ENCODE measurements around the gene RDH16. TPM values are rescaled to one million over a fixed set of nuclear protein-coding genes. Genes with fewer than 3 reads are reported as not detected.
A peak's percentile ranks its signal among the peaks of the same experiment; 100 is the strongest.

RDH16 gene
- total and polyA plus RNA-seq, 2 donors from 2014 or later: 0.15 to 0.41 TPM

- Histone ChIP-seq H3K9me3 (ENCODE audit: control insufficient read depth in 2 of 3, insufficient read depth in 1 of 3, low read length in 3 of 3) (no peaks in the 10 kb centered on the region), H3K9ac (ENCODE audit: low read length in 3 of 3) (no peak overlapping the region), H3K36me3 (ENCODE audit: control insufficient read depth in 2 of 3, insufficient read depth in 3 of 3, low read length in 3 of 3) (no peaks in the 10 kb centered on the region), H3K4me3 (ENCODE audit: low read length in 3 of 3) (no peak overlapping the region), H3K27ac (ENCODE audit: low read depth in 2 of 2, low read length in 2 of 2) (no peak overlapping the region), H3K4me1 (ENCODE audit: control insufficient read depth in 2 of 3, insufficient read depth in 2 of 3, low read depth in 1 of 3, low read length in 3 of 3) (no peaks in the 10 kb centered on the region), H3K27me3 (ENCODE audit: control insufficient read depth, insufficient read depth, low read length) (no peaks in the 10 kb centered on the region)
- DNase-seq: peak in 1 of 5 donors; percentile 15
- FAIRE-seq: no peak
- intact Hi-C loops (cut with DNase I): no loop called here
- TF ChIP-seq, protein P1, sequence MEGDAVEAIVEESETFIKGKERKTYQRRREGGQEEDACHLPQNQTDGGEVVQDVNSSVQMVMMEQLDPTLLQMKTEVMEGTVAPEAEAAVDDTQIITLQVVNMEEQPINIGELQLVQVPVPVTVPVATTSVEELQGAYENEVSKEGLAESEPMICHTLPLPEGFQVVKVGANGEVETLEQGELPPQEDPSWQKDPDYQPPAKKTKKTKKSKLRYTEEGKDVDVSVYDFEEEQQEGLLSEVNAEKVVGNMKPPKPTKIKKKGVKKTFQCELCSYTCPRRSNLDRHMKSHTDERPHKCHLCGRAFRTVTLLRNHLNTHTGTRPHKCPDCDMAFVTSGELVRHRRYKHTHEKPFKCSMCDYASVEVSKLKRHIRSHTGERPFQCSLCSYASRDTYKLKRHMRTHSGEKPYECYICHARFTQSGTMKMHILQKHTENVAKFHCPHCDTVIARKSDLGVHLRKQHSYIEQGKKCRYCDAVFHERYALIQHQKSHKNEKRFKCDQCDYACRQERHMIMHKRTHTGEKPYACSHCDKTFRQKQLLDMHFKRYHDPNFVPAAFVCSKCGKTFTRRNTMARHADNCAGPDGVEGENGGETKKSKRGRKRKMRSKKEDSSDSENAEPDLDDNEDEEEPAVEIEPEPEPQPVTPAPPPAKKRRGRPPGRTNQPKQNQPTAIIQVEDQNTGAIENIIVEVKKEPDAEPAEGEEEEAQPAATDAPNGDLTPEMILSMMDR (IDR thresholded peaks at IDR 0.05; ENCODE audit: borderline replicate concordance, extremely low read depth, insufficient read depth): no peak
Measured at GRCh38 chr12:56929780-56930179, 27.6 kb downstream of the RDH16 start.

- no peaks in the 10 kb centered on the region for H3K27me3 ChIP-seq (ENCODE audit: control insufficient read depth, insufficient read depth, low read length)
- no peaks in the 10 kb centered on the region for H3K4me1 ChIP-seq (ENCODE audit: control insufficient read depth in 2 of 3, insufficient read depth in 2 of 3, low read depth in 1 of 3, low read length in 3 of 3)
- H3K4me3 ChIP-seq (ENCODE audit: low read length in 3 of 3): no peak overlapping the region
- no peak overlapping the region for H3K27ac ChIP-seq (ENCODE audit: low read depth in 2 of 2, low read length in 2 of 2)
- FAIRE-seq (no peak), DNase-seq (peak in 2 of 5 donors; percentile 21 to 36)
- TF ChIP-seq, protein P1 (IDR thresholded peaks at IDR 0.05; ENCODE audit: borderline replicate concordance, extremely low read depth, insufficient read depth): no peak
- no peaks in the 10 kb centered on the region for H3K9me3 ChIP-seq (ENCODE audit: control insufficient read depth in 2 of 3, insufficient read depth in 1 of 3, low read length in 3 of 3)
- no peak overlapping the region for H3K9ac ChIP-seq (ENCODE audit: low read length in 3 of 3)
- intact Hi-C loops (cut with DNase I): no loop called here
- H3K36me3 ChIP-seq (ENCODE audit: control insufficient read depth in 2 of 3, insufficient read depth in 3 of 3, low read length in 3 of 3): no peaks in the 10 kb centered on the region
Measured at GRCh38 chr12:56928262-56928661, 29.1 kb downstream of the RDH16 start.

DNA sequence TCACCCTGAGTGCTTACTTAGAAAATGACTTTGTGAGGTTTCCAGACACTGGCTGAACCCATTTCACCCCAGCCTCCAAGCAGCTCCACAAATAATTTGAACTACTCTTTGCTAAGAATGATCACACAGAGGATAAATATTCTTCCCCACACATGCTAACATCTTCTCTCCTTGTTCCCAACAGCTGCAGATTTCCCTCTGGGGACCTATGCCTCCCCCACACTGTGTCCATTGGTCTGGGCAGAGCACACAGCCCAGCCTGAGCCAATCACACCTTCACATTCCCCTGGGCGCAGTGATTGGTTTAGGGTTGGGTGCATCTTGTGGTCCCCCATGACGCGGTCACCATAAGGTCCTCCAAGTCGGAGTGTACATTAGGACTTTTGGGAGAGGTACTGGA is 30.1 kb downstream of the RDH16 start:
- Histone ChIP-seq H3K4me1 (ENCODE audit: control insufficient read depth in 2 of 3, insufficient read depth in 2 of 3, low read depth in 1 of 3, low read length in 3 of 3) (no peaks in the 10 kb centered on the region), H3K27me3 (ENCODE audit: control insufficient read depth, insufficient read depth, low read length) (no peaks in the 10 kb centered on the region), H3K9ac (ENCODE audit: low read length in 3 of 3) (no peak overlapping the region), H3K9me3 (ENCODE audit: control insufficient read depth in 2 of 3, insufficient read depth in 1 of 3, low read length in 3 of 3) (no peaks in the 10 kb centered on the region), H3K4me3 (ENCODE audit: low read length in 3 of 3) (no peak overlapping the region), H3K27ac (ENCODE audit: low read depth in 2 of 2, low read length in 2 of 2) (no peak overlapping the region), H3K36me3 (ENCODE audit: control insufficient read depth in 2 of 3, insufficient read depth in 3 of 3, low read length in 3 of 3) (no peaks in the 10 kb centered on the region)
- DNase-seq (no peak), FAIRE-seq (no peak)
- intact Hi-C loops (cut with DNase I): no loop called here
- TF ChIP-seq, protein P1 (IDR thresholded peaks at IDR 0.05; ENCODE audit: borderline replicate concordance, extremely low read depth, insufficient read depth): no peak

GRCh38 chr12:56922031-56922430 is 35.4 kb downstream of the RDH16 start:
- intact Hi-C loops (cut with DNase I): no loop called here
- H3K36me3 ChIP-seq (ENCODE audit: control insufficient read depth in 2 of 3, insufficient read depth in 3 of 3, low read length in 3 of 3): no peaks in the 10 kb centered on the region
- H3K4me3 ChIP-seq (ENCODE audit: low read length in 3 of 3): no peak overlapping the region
- no peaks in the 10 kb centered on the region for H3K9me3 ChIP-seq (ENCODE audit: control insufficient read depth in 2 of 3, insufficient read depth in 1 of 3, low read length in 3 of 3)
- H3K27ac ChIP-seq (ENCODE audit: low read depth in 2 of 2, low read length in 2 of 2): no peak overlapping the region
- H3K27me3 ChIP-seq (ENCODE audit: control insufficient read depth, insufficient read depth, low read length): no peaks in the 10 kb centered on the region
- FAIRE-seq (no peak), DNase-seq (no peak)
- TF ChIP-seq, protein P1 (IDR thresholded peaks at IDR 0.05; ENCODE audit: borderline replicate concordance, extremely low read depth, insufficient read depth): no peak
- H3K4me1 ChIP-seq (ENCODE audit: control insufficient read depth in 2 of 3, insufficient read depth in 2 of 3, low read depth in 1 of 3, low read length in 3 of 3): no peaks in the 10 kb centered on the region
- H3K9ac ChIP-seq (ENCODE audit: low read length in 3 of 3): no peak overlapping the region

All from kidney (tissue), 14 donors.